Measurements from ENCODE around the gene OR8D1.

DNA sequence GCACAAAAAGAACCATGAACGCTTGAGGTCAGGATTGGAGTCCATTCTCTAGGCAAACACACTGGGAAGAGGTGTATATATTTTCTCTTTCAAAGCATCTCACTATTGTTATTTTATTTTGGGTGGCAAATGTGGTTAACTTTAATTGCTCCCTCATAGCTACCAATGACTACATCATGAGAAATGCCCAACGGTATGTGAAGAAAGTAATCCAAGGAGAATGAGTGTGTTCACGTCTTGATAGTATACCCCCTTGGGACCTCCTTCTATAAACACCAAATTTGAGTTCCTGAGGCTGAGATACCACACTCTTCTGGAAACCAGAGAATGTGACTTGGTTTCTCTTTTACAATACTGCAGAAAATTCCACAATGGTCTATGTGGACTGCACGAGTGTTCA is 15.8 kb downstream of the OR8D1 start:
- TF ChIP-seq, protein P1, sequence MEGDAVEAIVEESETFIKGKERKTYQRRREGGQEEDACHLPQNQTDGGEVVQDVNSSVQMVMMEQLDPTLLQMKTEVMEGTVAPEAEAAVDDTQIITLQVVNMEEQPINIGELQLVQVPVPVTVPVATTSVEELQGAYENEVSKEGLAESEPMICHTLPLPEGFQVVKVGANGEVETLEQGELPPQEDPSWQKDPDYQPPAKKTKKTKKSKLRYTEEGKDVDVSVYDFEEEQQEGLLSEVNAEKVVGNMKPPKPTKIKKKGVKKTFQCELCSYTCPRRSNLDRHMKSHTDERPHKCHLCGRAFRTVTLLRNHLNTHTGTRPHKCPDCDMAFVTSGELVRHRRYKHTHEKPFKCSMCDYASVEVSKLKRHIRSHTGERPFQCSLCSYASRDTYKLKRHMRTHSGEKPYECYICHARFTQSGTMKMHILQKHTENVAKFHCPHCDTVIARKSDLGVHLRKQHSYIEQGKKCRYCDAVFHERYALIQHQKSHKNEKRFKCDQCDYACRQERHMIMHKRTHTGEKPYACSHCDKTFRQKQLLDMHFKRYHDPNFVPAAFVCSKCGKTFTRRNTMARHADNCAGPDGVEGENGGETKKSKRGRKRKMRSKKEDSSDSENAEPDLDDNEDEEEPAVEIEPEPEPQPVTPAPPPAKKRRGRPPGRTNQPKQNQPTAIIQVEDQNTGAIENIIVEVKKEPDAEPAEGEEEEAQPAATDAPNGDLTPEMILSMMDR (IDR thresholded peaks at IDR 0.05): no peak
- TF ChIP-seq POLR2A (IDR thresholded peaks at IDR 0.05): no peak
